Hematopoietic multipotent progenitor cell treated with erythropoietin and hydrocortisone succinate and interleukin-3 and kit ligand, for 17 days (in vitro differentiated cells): ENCODE results near the gene DLG2.
"Not testable (repeated sequence)": the region's sequence is repeated elsewhere in the genome, so short reads cannot be mapped to it uniquely, and the experiment has no call there.

Source experiments
- DNase-seq: peaks from one replicate; pipeline ENCODE4 v3.0.0-alpha.2; 2015; ENCODE audit warnings: low spot score

The DLG2 gene

DNA sequence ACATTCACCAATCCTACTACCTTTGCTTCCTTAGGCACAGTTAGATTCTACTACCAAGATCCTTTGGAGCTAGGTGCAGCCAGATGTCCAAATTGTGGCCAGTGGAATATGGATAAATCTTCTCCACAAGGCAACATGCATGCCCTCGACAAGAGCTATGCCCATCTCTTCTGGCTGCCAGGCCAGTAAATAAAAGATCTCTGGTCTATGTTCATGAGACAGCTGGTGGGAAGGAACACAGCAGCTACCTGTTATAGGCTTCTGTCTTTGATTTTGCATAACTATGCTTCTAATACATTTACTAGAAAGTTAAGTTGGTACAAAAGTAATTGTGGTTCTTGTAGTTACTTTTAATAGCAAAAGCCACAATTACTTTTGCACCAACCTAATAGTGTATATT lies 182.7 kb downstream of the DLG2 start:
- no peak for DNase-seq

- no peak for DNase-seq
These were observed 186.9 kb downstream of the DLG2 start for GRCh38 chr11:85440273-85440672.

DNA sequence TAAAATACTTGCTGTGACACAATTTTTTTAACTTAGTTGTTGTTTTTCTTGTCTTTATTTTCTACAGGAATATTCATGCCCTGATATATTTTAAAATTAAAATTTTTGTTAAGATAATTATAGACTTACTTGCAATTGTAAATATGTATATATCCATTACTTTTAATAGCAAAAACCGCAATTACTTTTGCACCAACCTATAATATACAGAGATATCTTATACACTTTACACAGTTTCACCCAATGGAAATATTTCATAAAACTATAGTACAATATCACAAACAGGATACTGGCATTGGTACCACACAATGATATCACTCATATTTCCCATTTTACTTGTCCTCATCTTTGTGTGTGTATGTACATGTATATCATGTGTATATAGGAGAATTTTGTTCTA lies 188.8 kb downstream of the DLG2 start:
- DNase-seq = no peak

- DNase-seq = no peak
These were observed 195.8 kb downstream of the DLG2 start for GRCh38 chr11:85431319-85431718.

DNA sequence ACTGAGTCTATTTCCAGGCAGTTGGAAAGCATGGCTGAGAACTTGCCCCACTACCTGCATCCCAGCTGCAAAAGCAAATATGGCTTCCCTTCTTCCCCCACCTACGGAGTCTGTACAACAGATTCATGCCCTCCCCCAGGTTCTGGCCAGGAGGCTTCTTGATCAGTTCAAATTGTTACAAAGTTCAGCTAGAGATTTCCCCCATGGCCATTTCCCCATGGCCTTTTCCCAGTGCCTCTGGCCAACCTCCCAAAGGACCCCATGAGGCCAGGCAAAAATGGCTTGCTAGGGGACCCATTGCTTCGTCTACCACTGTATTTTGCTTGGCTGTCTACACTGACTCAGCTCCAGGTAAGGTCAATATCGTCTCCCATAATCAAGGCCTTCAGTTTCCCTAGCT lies 203.3 kb downstream of the DLG2 start:
- DNase-seq = no peak

- no peak for DNase-seq
These were observed 203.8 kb downstream of the DLG2 start for GRCh38 chr11:85423316-85423715.

- DNase-seq = no peak
These were observed 213.0 kb downstream of the DLG2 start for GRCh38 chr11:85414175-85414574.

GRCh38 chr11:85407648-85408047 lies 219.5 kb downstream of the DLG2 start:
- DNase-seq = no peak

GRCh38 chr11:85406841-85407240 lies 220.3 kb downstream of the DLG2 start:
- no peak for DNase-seq

DNA sequence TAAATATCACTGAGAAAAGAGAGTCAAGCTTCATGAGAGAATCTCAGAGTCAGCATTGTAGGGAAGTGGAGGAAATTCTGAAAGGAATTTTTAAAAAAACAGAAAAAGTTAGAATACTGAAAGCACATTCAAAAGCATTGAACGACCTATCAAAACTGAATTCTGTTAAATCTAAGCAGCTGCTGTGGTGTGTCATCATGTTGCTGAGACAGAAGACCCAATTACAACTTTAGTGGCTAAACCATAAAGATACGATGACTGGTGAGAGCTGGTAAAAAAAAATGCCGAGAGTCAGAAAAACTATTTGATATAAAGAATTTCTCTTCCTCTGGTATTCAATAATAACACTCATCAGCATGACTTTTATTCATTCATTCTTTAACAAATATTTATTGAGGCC lies 220.8 kb downstream of the DLG2 start:
- DNase-seq = no peak

DNA sequence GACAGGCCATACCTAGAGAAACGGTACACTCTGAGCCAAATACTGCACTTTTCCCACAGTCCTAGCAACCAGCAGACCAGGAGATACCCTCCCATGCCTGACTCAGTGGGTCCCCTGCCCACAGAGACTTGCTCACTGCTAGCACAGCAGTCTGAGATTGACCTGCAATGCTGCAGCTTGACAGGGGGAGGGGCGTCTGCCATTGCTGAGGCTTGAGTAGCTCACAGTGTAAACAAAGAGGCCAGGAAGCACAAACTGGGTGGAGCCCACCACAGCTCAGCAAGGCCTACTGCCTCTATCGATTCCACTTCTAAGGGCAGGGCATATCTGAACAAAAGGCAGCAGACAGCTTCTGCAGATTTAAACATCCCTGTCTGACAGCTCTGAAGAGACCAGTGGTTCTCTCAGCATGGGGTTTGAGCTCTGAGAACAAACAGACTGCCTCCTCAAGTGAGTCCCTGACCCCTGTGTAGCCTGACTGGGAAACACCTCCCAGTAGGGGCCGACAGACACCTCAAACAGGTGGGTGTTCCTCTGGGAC lies 231.6 kb downstream of the DLG2 start:
- not testable (repeated sequence) for DNase-seq

- DNase-seq = no peak
These were observed 232.9 kb downstream of the DLG2 start for GRCh38 chr11:85394283-85394682.

- DNase-seq = no peak
These were observed 236.0 kb downstream of the DLG2 start for GRCh38 chr11:85391141-85391540.

GRCh38 chr11:85385547-85385946 lies 241.6 kb downstream of the DLG2 start:
- no peak for DNase-seq

DNA sequence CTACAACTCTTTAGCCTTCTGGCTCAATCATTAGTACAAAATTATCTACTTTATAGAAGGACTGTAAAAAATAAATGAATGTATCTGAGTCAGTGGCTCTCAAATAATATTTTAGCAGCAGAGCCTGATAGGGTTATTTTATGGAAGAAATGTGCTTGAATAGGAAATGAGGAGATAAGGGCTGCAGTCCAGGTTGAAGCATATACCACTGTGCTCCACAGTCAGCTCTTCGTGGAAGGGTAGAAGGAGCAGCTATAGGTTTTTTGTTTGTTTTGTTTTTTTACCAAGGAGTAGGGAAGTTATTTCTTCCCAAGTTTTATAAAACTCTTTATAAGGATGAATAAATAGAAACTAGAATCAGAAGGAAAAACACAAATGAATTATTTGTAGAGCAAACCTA lies 242.0 kb downstream of the DLG2 start:
- DNase-seq = no peak

- no peak for DNase-seq
These were observed 248.1 kb downstream of the DLG2 start for GRCh38 chr11:85379066-85379465.

- no peak for DNase-seq
These were observed 249.2 kb downstream of the DLG2 start for GRCh38 chr11:85377901-85378300.

- DNase-seq = no peak
These were observed 267.3 kb downstream of the DLG2 start for GRCh38 chr11:85359859-85360258.

DNA sequence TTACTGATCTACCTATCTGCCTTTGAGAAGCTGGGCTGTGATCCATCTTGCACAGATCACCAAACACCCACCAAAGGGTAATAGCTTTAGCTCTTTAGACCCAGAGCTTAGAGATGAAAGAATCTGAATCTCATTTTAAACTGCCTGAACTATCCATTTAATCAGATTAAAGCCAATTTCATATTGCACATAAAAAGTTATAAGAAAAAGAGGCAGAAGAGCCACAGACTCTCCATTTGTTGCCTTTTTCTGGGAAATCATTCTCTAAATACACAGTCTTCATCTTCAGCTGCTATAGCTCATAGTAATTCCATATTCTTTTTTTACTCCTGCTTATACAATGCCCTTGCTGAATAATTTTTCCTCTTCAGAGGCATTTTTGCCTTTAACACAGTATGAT lies 271.2 kb downstream of the DLG2 start:
- DNase-seq = no peak

DNA sequence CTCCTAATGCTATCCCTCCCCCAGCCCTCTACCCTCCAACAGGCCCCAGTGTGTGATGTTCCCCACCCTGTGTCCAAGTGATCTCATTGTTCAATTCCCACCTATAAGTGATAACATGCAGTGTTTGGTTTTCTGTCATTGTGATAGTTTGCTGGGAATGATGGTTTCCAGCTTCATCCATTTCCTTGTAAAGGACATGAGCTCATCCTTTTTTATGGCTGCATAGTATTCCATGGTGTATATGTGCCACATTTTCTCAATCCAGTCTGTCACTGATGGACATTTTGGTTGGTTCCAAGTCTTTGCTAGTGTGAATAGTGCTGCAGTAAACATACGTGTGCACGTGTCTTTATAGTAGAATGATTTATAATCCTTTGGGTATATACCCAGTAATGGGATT lies 277.6 kb downstream of the DLG2 start:
- not testable (repeated sequence) for DNase-seq

- DNase-seq = no peak
These were observed 278.2 kb downstream of the DLG2 start for GRCh38 chr11:85348945-85349344.

DNA sequence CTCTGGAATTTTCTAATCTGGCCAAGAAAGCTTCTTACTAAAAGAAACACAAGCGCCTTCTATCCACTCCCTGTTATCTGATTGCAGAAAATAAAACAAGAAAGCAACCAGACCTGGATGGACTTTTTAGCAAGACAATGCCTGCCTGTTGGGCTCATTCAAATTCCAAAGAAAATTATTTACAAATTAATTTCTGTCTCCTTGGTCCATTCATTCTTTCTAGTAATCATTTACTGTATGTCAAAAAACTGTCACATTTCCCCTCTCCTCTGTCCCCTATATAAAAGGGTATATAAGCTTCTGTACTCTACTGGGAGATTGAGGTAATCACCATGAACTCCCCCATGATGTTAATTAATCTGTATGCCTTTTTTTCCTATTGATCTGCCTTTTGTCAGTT lies 279.9 kb downstream of the DLG2 start:
- DNase-seq = no peak

DNA sequence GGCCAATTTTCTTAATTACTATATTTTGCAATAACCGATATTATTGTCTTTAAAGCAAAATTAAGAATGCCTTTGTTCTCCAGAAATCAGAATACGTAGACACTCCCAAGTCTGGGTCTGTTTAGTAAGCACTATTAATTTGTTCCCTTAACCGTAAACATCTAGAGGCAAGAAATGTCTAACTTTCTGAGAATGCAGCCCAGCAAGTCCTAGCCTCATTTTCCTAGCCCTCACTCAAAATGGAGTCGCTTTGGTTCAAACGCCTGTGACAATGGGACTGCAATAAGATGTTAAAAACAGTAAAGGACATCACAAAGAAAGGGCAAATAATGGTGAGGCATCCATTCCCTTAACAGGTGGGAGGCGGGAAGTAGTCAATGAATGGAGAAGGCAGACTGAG lies 280.7 kb downstream of the DLG2 start:
- no peak for DNase-seq

- DNase-seq = not testable (repeated sequence)
These were observed 286.3 kb downstream of the DLG2 start for GRCh38 chr11:85340846-85341245.

- DNase-seq = no peak
These were observed 308.6 kb downstream of the DLG2 start for GRCh38 chr11:85318573-85318972.
